Measurements from ENCODE around the gene ITGB1.

The ITGB1 gene

GRCh38 chr10:32956365-32957197 lies 1.4 kb downstream of the ITGB1 start:
- no peak for DNase-seq (ENCODE audit: low read depth, low spot score)
- H3K27ac ChIP-seq = peak overlapping the region; percentile 96

GRCh38 chr10:32955790-32956189 lies 2.2 kb downstream of the ITGB1 start:
- H3K27ac ChIP-seq = peak overlapping the region; percentile 96
- DNase-seq (ENCODE audit: low read depth, low spot score) = no peak

GRCh38 chr10:32955299-32955772 lies 2.7 kb downstream of the ITGB1 start:
- no peak for DNase-seq (ENCODE audit: low read depth, low spot score)
- H3K27ac ChIP-seq = peak overlapping the region; percentile 96

GRCh38 chr10:32954545-32955298 lies 3.3 kb downstream of the ITGB1 start:
- peak overlapping the region; percentile 96 for H3K27ac ChIP-seq
- DNase-seq (ENCODE audit: low read depth, low spot score) = no peak

- H3K27ac ChIP-seq = peak overlapping the region; percentile 96
- no peak for DNase-seq (ENCODE audit: low read depth, low spot score)
Measured at GRCh38 chr10:32954080-32954479, 4.0 kb downstream of the ITGB1 start.

- no peak for DNase-seq (ENCODE audit: low read depth, low spot score)
- H3K27ac ChIP-seq = peak overlapping the region; percentile 96
Measured at GRCh38 chr10:32953277-32953927, 4.6 kb downstream of the ITGB1 start.

GRCh38 chr10:32952541-32953276 lies 5.3 kb downstream of the ITGB1 start:
- peak overlapping the region; percentile 96 for H3K27ac ChIP-seq
- DNase-seq (ENCODE audit: low read depth, low spot score) = no peak

GRCh38 chr10:32952094-32952493 lies 5.9 kb downstream of the ITGB1 start:
- no peak for DNase-seq (ENCODE audit: low read depth, low spot score)
- H3K27ac ChIP-seq = peak overlapping the region; percentile 96

- no peak for DNase-seq (ENCODE audit: low read depth, low spot score)
- peak overlapping the region; percentile 96 for H3K27ac ChIP-seq
Measured at GRCh38 chr10:32951111-32951510, 6.9 kb downstream of the ITGB1 start.

- no peak for DNase-seq (ENCODE audit: low read depth, low spot score)
- peak overlapping the region; percentile 96 for H3K27ac ChIP-seq
Measured at GRCh38 chr10:32950591-32951108, 7.4 kb downstream of the ITGB1 start.

GRCh38 chr10:32949221-32949678 lies 8.8 kb downstream of the ITGB1 start:
- peak overlapping the region; percentile 96 for H3K27ac ChIP-seq
- DNase-seq (ENCODE audit: low read depth, low spot score) = no peak

- H3K27ac ChIP-seq = peak overlapping the region; percentile 96
- DNase-seq (ENCODE audit: low read depth, low spot score) = no peak
Measured at GRCh38 chr10:32948451-32948850, 9.6 kb downstream of the ITGB1 start.

- no peak for DNase-seq (ENCODE audit: low read depth, low spot score)
- H3K27ac ChIP-seq = peak overlapping the region; percentile 96
Measured at GRCh38 chr10:32947586-32947985, 10.4 kb downstream of the ITGB1 start.

- peak overlapping the region; percentile 96 for H3K27ac ChIP-seq
- no peak for DNase-seq (ENCODE audit: low read depth, low spot score)
Measured at GRCh38 chr10:32946108-32946507, 11.9 kb downstream of the ITGB1 start.

- no peak for DNase-seq (ENCODE audit: low read depth, low spot score)
- H3K27ac ChIP-seq = peak overlapping the region; percentile 63
Measured at GRCh38 chr10:32943854-32944661, 14.0 kb downstream of the ITGB1 start.

GRCh38 chr10:32943395-32943794 lies 14.6 kb downstream of the ITGB1 start:
- H3K27ac ChIP-seq = peak overlapping the region; percentile 63
- DNase-seq (ENCODE audit: low read depth, low spot score) = no peak

GRCh38 chr10:32942081-32942480 lies 15.9 kb downstream of the ITGB1 start:
- H3K27ac ChIP-seq = peak overlapping the region; percentile 63
- no peak for DNase-seq (ENCODE audit: low read depth, low spot score)

- H3K27ac ChIP-seq = peak overlapping the region; percentile 63
- no peak for DNase-seq (ENCODE audit: low read depth, low spot score)
Measured at GRCh38 chr10:32941357-32941756, 16.7 kb downstream of the ITGB1 start.

All from epithelial cell of prostate (primary cell).